ENCODE measurements around the gene DENND4C. TPM values are rescaled to one million over a fixed set of nuclear protein-coding genes. Genes with fewer than 3 reads are reported as not detected.
"Not testable (repeated sequence)": the region's sequence is repeated elsewhere in the genome, so short reads cannot be mapped to it uniquely, and the experiment has no call there.

The DENND4C gene
- total RNA-seq, result 74.6 TPM

DNA sequence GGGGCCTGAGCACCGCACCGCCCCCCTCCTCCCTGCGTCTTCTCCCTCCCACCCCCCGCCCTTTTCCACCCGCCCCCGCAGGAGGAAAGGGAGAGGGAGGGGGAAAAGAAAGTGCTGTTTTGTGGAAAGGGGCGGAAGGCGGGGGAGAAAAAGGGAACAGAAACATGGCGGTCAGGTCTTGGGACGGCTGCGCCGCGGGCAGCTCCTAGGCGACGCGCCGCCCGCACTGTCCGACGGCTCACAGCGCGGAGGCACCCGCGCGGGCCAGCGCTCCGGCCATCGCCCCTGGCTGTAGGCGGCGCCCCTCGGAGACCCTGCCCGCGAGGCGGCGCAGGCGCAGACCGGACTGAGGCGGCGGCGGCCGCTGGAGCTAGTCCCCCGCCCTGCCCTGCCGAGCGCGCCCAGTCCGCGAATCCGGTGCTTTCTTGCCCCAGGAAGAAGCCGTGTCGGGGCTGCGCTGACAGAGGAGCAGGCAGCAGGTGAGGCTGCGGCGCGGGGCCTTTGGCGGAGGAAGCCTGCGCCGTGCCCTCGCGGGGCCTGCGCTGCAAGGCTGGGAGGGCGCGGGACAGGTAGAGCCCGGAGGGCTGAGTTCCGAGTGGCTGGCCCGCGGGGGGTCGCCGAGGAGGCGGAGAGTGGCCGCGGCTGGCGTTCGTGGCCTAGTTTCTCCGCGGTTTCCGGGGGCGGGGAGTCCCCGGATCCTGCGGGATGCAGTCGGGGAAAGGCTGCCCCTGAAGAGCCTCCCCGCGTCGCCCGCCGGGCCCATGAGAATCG lies at the start of gene DENND4C:
Gene DENND4C, plus strand, starts transcription at position 339 of the 771 bp plus-strand sequence. CDS start 45,482 bp downstream, outside the sequence.
- DNase-seq (ENCODE audit: low spot score in 2 of 2) (peak; percentile 82 to 87), FAIRE-seq (no peak)

DNA sequence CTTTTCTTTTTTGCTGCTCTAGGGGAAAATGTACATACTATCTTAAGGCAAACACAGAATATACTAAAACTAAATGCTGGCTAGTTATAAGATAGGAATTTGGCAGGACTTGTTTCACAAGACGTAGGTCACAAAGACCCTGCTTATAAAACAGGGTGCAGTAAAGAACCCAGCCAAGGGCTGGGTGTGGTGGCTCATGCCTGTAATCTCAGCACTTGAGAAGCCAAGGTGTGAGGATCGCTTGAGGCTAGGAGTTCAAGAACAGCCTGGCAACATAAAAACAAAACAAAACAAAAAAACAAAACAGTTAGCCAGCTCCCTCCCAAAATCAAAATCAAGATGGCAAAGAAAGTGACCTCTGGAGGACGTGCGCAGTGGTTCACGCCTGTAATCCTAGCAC lies 49.5 kb upstream of the DENND4C start:
- FAIRE-seq (no peak), DNase-seq (ENCODE audit: low spot score in 2 of 2) (no peak)

DNA sequence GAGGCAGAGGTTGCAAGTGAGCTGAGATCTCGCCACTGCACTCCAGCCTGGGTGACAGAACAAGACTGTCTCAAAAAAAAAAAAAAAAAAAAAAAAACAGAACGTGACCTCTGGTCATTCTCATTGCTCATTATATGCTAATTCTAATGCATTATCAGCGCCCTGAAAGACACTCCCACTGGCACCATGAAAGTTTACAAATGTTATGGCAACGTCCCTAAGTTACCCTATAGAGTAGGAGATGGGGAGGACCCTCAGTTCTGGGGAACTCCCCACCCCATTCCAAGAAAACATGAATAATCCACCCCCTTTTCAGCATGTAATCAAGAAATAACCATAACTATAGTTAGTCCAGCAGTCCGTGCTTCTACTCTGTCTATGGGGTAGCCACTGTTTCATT lies 48.9 kb upstream of the DENND4C start:
- DNase-seq (ENCODE audit: low spot score in 2 of 2) (no peak), FAIRE-seq (no peak)

DNA sequence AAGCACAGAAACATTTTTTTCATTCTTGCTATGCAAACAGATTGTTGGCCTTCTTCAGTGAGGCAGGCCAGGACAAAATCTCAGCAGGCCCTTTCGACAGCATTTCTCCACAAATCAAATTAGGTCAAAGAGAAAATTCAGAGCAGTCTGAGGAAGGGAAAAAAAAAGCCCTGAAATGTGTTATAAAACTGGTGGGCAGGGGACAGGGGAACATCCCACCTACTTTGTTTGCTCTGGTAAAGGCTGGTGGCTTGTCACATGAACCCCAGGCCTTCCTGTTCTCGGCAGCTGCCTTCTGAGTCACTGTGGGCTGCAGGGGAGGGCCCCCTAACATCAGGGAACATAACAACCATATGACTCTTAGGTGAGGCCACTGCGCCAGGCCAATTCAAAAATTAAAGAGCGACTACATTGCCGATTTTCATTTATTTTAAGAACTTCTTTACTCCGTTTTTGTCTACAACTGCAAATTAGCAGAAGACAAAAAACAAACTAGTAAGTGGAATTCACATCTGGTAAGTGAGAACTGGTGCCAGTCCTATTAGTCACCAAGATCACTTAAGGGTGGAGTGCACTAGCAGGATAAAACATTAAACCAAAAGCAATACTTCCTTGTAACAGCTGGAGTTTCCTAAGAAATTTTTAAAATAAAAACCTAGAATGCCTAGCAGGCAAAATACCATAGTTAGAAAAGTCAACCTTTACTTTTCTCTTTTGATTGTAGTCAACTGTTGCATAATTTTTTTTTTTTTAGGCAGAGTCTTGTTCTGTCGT lies 46.2 kb upstream of the DENND4C start:
- DNase-seq (ENCODE audit: low spot score in 2 of 2) (peak in 1 of 2 donors; percentile 41), FAIRE-seq (no peak)

DNA sequence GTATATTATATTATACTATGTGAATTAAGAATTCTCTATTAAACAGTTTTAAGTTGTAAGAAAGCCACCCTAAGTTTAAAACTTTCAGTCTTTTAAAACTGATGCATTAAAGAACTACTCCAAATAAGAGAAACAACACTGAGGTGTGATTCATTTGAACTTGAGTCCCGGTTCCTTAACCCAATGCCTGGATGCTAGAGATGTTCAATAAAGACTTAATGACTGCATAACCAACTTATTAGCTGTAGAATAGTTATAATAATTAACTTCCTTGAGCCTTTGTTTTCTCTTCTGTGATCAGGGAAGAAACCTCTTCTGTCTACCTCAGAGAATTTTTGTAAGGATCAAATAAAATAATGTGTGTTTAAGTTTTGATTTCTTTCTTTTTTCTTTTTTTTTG lies 45.3 kb upstream of the DENND4C start:
- FAIRE-seq, result no peak
- DNase-seq (ENCODE audit: low spot score in 2 of 2), result no peak

DNA sequence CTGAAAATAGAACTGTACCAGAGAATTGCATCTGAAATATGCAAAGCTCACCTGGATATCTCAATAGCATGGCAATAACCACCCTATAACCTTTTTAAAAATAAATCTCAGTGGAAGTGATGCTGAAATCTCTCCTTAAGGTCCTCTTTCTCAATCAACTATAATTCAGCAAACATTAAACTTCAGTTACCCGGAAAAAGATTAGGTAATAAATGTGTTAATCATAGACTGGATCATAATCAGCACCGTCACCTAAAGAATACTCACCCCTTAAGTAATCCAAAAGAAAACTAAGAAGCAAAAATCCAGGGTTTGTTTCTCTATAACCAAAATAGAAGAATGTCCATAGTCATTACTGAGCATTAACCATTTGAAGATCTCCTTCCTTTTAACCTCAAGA lies 44.3 kb upstream of the DENND4C start:
- FAIRE-seq (no peak), DNase-seq (ENCODE audit: low spot score in 2 of 2) (no peak)

DNA sequence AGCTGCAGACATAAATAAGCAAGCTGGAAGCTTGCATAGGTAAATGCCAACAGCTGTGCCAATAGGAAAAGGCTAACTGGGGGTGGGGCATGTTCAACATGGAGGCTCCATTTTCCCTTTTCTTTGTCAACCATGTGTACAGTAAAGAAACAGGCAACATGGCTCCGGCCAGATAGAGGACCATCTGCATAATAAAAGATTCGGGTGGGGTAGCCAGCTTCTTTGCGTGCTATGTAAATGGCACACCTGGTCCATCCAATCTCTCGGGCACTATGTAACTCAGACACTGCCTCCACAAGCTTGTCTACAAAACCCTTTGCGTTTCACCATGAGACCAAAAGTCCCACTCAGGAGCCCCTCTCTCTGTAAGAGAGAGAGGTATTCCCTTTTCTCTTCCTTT lies 41.7 kb upstream of the DENND4C start:
- DNase-seq (ENCODE audit: low spot score in 2 of 2) (no peak), FAIRE-seq (no peak)

DNA sequence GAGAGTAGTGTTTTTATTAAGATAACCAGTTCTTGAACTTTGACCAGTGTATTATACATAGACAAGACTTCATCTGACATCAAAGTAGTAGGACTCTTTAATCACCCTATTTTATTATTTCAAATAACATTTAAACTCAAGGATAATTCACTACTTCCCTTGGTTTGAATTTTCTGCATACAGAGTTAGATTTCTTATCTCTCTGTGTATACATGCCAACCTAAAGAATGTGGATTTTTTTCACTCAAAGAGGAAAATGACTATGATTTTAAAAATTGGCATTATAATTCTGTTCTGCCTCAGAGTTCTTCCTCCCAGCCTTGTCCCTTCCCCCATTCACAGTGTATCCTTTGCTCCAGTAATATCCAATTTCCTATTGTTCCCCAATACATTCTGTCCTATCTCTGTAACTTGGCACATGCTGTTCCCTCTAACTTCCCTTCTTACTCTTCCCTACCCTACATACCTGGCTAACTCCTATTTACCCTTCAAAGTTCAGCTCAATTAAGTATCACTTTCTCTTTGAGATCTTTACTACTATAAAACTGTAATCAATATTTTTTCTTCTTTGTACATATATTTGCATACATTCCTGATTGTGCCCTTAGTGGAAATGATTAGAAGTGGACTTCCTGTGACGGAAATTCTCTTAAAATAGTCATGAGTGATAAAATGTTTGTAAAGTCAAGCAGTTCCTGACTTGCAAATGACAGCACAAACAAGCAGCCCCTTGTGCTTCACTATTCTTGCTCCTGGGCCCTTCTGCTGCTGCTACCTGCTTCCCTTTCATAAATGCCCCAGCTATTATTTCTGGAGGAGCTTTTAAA lies 38.1 kb upstream of the DENND4C start:
- FAIRE-seq, result no peak
- DNase-seq (ENCODE audit: low spot score in 2 of 2), result no peak

DNA sequence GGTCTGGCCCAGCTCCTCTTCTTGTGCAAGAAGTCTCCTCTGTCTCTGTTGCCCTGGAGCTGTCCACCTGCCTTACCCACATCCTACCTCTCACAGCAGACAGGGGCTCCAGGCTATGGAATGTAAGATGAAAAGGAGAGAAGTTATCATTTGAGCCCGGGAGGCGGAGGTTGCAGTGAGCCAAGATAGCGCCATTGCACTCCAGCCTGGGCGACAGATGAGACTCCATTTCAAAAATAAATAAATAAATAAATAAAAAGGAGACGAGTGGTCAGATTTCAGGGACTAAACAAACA lies 37.5 kb upstream of the DENND4C start:
- DNase-seq (ENCODE audit: low spot score in 2 of 2) (no peak), FAIRE-seq (no peak)

DNA sequence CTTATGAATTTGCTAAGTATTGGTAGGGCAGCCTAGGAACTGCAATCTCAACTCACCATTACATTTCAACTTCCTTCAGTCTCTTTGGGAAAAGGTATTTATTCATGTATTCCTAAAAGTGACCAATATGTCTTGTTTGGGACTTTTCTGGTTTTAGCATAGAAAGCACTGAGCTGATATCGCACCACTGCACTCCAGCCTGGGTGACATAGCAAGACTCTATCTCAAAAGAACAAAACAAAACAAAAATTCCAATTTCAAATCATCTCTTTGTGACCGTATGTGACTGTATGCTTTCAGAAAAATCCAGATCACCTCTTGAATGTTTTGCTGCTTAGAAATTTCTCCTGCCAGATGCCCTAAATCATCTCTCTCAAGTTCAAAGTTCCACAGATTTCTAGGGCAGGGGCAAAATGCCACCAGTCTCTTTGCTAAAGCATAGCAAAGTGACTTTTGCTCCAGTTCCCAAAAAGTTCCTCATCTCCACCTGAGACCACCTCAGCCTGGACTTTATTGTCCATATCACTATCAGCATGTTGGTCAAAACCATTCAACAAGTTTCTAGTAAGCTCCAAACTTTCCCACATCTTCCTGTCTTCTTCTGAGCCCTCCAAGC lies 37.0 kb upstream of the DENND4C start:
- DNase-seq (ENCODE audit: low spot score in 2 of 2); FAIRE-seq: not testable (repeated sequence)

DNA sequence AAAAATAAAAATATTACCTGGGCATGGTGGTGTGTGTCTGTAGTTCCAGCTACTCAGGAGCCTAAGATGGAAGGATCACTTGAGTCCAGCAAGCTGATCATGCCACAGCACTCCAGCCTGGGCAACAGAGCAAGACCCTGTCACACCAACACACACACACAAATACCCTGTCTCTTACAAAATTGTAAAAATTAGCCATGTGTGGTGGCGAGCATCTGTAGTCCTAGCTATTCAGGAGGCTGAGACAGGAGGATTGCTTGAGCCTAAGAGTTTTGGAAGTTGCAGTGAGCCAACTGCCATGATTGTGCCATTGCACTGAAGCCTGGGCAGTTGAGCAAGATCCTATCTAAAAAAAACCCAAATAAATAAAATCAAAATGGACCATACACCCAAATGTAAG lies 32.1 kb upstream of the DENND4C start:
- FAIRE-seq (no peak), DNase-seq (ENCODE audit: low spot score in 2 of 2) (no peak)

DNA sequence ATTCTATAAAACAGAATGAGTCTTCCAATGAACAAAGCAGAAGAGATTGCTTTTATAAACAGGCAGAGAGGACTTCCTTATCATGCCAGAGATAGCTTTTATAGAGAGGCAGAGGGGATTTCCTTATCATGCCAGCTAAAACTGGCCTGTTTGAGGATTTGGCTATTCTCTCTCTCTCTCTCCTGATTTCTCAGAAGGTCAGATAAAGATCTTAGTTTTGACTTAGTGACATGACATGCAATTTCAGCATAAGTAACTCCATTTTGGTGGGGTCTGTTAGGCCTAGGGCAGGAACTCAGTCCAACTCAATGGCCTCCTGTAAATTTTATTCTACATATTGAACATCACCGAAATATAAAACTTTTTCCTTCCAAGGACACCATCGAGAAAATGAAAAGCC lies 31.5 kb upstream of the DENND4C start:
- no peak for FAIRE-seq
- DNase-seq (ENCODE audit: low spot score in 2 of 2), result no peak

DNA sequence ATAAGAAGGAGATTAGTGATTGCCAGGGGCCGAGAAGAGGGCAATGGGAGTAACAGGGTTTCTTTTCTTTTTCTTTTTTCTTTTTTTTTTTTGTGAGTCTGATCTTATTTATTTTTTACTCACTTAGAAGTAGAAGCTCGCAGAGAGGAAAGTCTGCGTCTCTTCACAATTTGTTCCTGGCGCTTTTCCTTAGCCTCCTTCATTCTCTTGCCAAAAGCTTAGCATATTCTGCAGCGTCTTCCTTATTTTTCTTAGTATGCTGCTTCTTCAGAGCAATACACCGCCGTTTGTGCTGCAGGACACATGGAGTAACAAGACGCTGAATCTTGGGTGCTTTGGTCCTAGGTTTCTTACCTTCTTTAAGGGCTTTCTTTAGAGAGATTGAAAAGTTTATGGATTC lies 30.3 kb upstream of the DENND4C start:
- FAIRE-seq (no peak), DNase-seq (ENCODE audit: low spot score in 2 of 2) (no peak)

DNA sequence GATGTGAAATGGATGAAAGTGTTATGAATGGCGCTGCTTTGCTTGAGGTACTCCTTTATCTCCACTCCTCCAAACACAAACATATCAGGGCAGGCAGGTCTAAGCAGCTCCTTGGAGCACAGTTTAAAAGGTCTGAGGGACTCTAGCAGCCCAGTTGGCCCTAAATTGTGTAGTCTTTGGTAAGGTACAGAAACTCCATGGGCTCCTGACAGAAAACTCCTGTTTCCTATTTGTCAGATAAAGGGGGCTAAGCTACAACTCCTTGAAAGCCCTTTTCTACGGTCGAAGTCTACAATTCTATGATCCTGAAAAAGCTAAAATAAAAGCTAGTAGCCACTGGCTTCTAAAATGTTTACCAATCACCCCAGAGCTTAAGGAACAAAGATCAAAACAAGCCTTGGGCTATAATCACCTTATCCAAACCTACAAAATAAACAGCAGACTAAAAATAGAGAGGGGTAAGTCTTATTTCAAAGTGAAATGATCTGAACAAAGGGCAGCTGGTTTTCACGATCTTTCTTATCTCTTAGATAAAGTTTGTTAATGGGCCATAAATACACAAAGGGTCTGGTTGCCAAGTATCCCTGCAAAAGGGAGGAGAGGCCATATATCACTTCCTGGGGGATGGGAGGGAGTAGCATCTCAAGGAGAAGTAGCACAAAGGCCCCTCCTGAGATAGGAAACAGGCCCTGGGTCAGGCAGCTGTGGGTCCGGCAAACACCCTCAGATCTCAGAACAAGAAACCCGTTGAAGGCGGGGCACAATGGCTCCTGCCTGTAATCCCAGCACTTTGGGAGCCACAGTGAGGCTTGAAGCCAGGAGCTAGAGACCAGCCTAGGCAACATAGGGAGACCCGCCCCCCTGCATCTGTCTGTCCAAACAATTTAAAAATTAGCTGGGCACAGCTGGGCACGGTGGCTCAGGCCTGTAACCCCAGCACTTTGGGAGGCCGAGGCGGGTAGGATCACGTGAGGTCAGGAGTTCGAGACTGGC lies 28.3 kb upstream of the DENND4C start:
- FAIRE-seq, result no peak

DNA sequence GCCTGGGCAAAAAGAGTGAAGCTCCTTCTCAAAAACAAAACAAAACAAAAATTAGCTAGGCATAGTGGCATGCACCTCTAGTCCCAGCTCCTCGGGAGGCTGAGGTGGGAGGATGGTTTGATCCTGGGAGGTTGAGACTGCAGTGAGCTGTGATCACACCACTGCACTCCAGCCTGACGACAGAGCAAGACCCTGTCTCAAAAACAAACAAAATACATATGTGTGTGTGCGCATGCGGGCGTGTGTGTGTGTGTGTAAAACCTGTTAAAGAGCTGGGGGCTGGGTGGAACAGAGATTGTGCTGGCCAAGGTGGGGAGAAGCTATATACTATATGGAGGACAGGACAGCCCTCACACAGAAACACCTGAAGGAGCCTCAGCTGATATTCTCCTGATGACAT lies 27.4 kb upstream of the DENND4C start:
- no peak for DNase-seq (ENCODE audit: low spot score in 2 of 2)
- no peak for FAIRE-seq

More for the DNA sequence above, 28.3 kb upstream of the DENND4C start:
- no peak for DNase-seq (ENCODE audit: low spot score in 2 of 2)

DNA sequence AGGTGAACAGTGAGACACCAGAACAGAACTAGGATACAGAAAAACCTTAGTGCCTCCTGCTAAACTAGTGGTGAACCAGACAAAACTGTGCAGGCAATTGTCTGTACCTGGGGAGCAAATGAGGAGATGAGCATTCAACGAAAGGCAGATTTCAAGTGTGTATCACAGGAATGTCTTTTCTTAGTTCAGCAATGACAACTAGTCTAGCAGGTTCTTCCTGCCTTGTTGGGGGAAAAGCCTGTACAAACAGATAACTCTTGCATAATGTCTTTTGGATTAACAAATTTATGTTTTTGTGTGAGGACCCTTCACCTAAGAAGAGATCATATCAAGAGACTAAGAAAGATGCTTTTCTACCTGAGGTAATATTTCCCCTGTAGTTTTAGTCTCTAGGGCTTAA lies 21.8 kb upstream of the DENND4C start:
- DNase-seq (ENCODE audit: low spot score in 2 of 2) (no peak), FAIRE-seq (no peak)

DNA sequence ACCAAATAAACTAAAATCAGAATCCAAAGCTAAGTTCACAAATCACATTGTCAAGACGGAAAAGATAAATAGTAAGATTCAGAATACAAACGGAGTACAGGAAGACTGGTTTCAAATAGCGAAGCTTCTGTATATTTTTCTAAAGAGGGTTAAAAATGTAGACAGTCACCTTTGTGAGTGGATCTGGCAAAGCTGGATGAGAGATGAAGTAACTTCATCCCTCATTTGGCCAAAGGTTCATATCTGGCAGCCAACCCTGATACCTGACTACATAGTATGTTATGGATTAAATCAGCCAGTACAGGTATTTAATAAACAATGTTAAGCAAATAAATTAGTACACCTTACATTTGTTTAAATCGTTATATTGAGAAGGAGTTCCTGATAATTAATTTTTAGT lies 21.3 kb upstream of the DENND4C start:
- DNase-seq (ENCODE audit: low spot score in 2 of 2), result no peak
- FAIRE-seq, result no peak

DNA sequence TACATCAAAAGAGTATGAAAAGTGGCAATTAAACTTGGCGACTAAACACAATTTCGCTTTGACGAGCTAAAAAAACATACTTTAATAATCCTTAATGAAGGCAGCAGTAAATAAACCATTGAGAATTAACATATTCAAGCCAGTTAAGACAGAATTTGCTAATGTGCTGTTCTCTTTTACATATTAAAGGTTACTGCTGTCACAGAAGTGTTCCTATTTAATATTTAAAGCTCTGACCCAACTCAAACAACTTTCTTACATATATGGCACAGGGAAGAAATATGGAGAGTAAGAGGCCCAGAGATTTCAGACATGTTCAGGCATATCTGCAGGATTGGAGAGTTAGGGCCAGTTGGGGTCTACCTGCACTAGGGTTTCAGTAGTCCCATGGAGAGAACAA lies 16.7 kb upstream of the DENND4C start:
- DNase-seq (ENCODE audit: low spot score in 2 of 2) (no peak), FAIRE-seq (no peak)

DNA sequence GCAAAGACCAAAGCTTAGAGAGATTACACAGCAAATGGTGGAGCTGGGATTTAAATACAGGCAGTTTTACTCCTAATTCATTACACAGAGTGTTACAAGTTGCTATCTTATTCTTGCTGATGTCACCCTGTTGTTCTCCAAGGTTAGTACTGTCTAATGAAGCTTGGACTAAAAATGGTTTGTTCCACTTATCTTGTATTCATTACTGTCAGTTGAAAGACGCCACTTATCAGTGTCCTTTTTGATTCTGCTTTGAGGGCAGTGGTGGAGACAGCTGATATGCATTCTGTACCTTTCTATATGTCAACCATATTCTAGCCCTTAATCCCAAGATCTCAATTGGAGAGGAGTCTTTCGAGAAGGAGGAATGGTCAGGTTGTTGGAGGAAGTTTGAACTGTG lies 14.0 kb upstream of the DENND4C start:
- DNase-seq (ENCODE audit: low spot score in 2 of 2) (no peak), FAIRE-seq (no peak)

DNA sequence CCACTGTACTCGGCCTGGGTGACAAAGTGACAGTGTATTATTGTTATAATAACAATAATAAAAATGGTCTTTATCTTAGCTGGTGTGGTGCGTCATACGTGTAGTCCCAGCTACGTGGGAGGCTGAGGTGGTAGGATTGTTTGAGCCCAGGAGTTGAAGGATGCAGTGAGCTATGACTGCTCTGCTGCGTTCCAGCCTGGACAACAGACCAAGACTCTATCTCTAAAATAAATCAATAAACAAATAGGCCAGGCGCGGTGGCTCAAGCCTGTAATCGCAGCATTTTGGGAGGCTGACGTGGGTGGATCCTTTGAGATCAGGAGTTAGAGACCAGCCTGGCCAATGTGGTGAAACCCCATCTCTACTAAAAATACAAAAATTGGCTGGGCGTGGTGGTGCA lies 9.2 kb upstream of the DENND4C start:
- DNase-seq (ENCODE audit: low spot score in 2 of 2), result no peak
- no peak for FAIRE-seq
